Fibroblast of skin of back (primary cell): ENCODE data around the gene ERBB2.
"Not testable (repeated sequence)": the region's sequence is repeated elsewhere in the genome, so short reads cannot be mapped to it uniquely, and the experiment has no call there.

Experiments used
- DNase-seq: peaks from one replicate; pipeline ENCODE4 v3.0.0-alpha.2; 2013

ERBB2 gene

GRCh38 chr17:39704821-39705551 is 5.1 kb downstream of the ERBB2 start:
- peak; percentile 33 for DNase-seq

DNA sequence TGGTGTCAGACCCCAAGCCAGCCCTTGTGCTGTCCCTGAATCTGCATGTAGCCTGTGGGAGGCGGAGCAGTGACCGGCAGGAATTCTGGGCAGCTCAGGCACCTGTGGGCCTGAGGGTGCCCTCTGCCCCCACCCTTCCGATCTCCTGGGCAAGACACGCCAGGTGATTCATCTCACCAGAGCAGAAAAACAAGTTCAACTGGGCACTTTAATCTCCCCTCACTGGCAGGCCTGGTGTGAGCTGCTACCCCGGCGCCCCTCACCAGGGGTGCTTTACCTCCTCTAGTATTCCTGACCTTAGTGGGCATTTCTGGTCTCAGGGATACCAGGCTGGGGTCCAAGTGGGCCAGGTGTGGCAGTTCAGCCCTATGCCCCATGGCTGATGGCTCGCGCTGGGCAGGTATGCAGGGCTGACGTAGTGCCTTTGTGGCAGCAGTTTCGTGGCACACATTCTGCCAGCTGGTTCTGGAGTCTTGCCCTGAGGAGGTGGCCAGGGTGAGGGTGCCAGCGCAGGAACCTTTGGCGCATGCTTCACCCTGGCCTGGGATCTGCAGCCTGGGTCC is 6.0 kb downstream of the ERBB2 start:
- no peak for DNase-seq

- no peak for DNase-seq
These were observed 6.5 kb downstream of the ERBB2 start for GRCh38 chr17:39706383-39706782.

DNA sequence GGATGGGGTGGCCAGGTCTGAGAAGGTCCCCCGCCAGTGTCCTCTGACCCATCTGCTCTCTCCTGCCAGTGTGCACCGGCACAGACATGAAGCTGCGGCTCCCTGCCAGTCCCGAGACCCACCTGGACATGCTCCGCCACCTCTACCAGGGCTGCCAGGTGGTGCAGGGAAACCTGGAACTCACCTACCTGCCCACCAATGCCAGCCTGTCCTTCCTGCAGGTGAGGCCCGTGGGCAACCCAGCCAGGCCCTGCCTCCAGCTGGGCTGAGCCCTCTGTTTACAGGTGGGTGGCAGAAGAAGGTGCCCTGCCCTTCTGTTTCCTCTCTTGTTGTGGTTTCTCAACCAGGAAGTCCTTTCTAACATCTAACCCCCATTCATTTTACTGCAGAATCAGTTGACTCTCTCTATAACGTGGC is 7.1 kb downstream of the ERBB2 start:
- no peak for DNase-seq

- DNase-seq: no peak
These were observed 9.6 kb downstream of the ERBB2 start for GRCh38 chr17:39709319-39709997.

GRCh38 chr17:39709998-39710964 is 10.4 kb downstream of the ERBB2 start:
- no peak for DNase-seq

DNA sequence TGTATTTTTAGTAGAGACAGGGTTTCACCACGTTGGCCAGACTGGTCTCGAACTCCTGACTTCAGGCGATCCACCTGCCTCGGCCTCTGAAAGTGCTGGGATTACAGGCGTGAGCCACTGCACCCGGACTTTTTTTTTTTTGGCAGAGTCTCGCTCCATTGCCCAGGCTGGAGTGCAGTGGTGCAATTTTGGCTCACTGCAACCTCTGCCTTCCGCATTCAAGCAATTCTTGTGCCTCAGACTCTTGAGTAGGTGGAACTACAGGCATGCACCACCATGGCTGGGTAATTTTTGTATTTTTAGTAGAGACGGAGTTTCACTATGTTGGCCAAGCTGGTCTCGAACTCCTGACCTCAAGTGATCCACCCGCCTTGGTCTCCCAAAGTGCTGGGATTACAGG is 11.2 kb downstream of the ERBB2 start:
- not testable (repeated sequence) for DNase-seq

GRCh38 chr17:39711851-39712250 is 12.0 kb downstream of the ERBB2 start:
- DNase-seq: no peak

DNA sequence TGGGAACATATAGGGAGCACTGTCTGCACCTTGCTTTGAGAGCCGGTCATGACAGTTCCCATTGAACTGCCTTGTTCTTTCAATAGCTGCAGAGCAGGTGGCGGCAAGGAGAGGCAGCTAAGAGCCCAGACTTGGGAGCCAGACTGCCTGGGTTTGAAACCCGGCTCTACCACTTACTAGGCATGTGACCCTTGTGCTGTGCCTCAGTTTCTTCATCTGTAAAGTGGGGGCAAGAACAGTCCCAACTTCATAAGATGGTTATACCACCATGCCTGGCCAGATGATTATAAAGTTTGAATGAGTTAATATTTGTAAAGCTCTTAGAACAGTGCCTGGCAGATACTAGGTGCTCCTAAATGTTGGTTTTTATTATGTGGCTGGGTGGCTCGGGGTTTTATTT is 14.4 kb downstream of the ERBB2 start:
- no peak for DNase-seq

- DNase-seq: no peak
These were observed 15.7 kb downstream of the ERBB2 start for GRCh38 chr17:39715375-39716072.

GRCh38 chr17:39716073-39716818 is 16.4 kb downstream of the ERBB2 start:
- no peak for DNase-seq

DNA sequence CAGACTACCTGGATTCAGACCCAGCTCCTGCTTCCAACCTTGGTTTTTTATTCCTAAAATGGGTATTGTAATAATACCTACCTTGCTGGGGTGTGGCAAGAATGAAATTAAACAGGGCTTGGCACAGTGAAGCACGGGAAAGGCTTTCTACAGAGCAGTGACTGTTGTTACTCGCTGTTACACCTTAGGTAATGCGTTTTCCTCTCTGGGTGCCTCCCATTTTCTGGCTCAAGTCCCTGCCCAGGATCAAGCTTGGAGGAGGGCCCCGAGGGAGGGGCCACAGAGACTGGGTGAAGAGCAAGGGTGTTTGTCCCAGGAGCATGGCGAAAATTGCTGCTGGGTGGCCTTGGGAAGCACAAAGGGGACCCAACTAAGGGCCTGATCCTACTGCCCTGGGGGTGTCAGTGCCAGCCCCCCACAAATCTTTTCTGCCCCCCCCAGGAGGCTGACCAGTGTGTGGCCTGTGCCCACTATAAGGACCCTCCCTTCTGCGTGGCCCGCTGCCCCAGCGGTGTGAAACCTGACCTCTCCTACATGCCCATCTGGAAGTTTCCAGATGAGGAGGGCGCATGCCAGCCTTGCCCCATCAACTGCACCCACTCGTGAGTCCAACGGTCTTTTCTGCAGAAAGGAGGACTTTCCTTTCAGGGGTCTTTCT is 17.1 kb downstream of the ERBB2 start:
- DNase-seq: no peak

- no peak for DNase-seq
These were observed 17.8 kb downstream of the ERBB2 start for GRCh38 chr17:39717660-39718059.

DNA sequence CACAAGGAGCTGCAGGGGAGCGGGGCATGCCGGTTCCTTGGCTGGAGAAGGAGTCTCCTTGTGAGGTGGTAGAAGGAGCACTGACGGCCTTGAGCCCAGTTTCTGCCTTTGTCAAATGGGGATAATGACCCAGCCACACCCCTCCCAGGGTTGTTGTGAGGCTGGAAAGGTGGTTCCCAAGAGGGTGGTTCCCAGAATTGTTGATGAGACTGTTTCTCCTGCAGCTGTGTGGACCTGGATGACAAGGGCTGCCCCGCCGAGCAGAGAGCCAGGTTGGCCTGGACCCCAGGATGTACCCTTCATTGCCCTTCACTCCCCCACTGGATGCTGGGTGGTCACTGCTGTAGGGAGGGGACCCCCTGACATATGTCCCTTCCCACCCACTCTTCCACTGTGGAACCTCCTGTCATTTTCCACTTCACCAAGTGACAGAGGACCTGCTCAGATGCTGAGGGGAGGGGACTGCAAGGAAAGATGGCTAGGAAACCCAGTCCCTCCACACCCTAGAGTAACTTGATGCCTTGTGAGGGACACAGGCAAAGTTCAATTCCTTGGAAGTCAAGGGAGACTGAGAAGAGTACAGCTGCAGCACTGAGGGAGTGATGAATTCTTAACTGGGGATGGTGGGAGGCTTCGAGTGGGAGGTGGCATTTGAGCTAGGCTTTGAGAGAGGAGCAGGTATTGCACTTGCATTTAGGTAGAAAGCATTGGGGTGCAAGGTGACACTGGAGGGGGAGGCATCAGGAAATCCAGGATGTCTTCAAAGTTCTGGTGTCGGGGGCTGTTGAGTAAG is 19.9 kb downstream of the ERBB2 start:
- DNase-seq: no peak

DNA sequence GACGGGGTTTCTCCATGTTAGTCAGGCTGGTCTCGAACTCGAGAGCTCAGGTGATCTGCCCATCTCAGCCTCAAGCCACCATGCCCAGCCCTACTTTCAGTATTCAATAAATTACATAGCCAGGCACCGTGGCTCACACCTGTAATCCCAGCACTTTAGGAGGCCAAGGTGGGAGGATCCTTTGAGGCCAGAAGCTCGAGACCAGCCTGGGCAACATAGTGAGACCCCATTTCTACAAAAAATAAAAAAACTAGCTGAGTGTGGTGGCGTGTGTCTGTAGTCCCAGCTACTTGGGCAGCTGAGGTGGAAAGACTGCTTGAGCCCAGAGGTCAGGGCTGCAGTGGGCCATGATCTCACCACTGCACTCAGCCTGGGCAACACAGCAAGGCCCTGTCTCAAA is 22.2 kb downstream of the ERBB2 start:
- DNase-seq: no peak

DNA sequence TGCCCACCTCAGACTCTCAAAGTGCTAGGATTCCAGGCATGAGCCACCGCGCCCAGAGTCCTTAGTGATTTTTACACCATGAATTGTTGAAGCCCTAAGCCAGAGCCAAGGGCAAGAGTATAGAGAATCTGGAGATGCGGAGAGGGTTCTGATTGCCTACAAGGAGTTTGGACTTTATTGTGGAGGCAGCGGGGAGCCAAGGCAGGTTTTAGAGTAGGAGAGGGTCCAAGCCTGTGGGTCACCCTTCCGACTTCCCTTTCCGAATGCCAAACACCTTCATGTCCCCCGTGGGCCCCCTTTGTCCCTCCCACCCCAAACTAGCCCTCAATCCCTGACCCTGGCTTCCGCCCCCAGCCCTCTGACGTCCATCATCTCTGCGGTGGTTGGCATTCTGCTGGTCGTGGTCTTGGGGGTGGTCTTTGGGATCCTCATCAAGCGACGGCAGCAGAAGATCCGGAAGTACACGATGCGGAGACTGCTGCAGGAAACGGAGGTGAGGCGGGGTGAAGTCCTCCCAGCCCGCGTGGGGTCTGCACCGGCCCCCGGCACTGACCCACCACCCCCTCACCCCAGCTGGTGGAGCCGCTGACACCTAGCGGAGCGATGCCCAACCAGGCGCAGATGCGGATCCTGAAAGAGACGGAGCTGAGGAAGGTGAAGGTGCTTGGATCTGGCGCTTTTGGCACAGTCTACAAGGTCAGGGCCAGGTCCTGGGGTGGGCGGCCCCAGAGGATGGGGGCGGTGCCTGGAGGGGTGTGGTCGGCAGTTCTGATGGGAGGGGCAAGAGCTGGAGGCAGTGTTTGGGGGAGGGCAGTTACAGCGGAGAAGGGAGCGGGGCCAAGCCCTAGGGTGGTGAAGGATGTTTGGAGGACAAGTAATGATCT is 23.3 kb downstream of the ERBB2 start:
- DNase-seq: no peak

GRCh38 chr17:39724731-39725130 is 24.9 kb downstream of the ERBB2 start:
- no peak for DNase-seq

DNA sequence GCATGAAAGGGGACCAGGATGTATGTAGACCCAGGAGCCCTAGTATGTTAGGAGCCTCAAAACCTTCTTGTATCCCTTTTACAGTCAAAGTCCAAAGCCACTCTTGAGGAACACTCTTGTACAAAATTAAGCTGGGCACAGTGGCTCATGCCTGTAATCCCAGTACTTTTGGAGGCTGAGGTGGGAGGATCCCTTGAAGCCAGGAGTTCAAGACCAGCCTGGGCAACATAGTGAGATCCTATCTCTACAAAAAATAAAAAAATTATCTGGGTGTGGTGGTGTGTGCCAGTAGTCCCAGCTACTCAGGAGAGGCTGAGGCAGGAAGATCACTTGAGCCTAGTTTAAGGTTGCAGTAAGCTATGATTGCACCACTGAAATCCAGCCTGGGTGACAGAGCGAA is 26.1 kb downstream of the ERBB2 start:
- not testable (repeated sequence) for DNase-seq

GRCh38 chr17:39726617-39727016 is 26.8 kb downstream of the ERBB2 start:
- no peak for DNase-seq
